ENCODE measurements around the gene GZMM.

The GZMM gene

GRCh38 chr19:595326-596262, 51.7 kb downstream of the GZMM start:
- Histone ChIP-seq H3K9me3 (ENCODE audit: control insufficient read depth, low read length) (no peaks in the 10 kb centered on the region), H3K36me3 (ENCODE audit: control insufficient read depth, insufficient read depth, low read length) (no peaks in the 10 kb centered on the region), H3K9ac (ENCODE audit: low read length) (no peak overlapping the region), H3K27me3 (ENCODE audit: control insufficient read depth, insufficient read depth, low read length) (peaks cover 16% of the 10 kb centered on the region), H3K4me1 (ENCODE audit: control insufficient read depth, insufficient read depth, low read length) (no peaks in the 10 kb centered on the region), H3K4me3 (ENCODE audit: low read length) (no peak overlapping the region)

- H3K4me1 ChIP-seq (ENCODE audit: control insufficient read depth, insufficient read depth, low read length), result no peaks in the 10 kb centered on the region
- H3K27me3 ChIP-seq (ENCODE audit: control insufficient read depth, insufficient read depth, low read length), result peaks cover 9% of the 10 kb centered on the region
- H3K36me3 ChIP-seq (ENCODE audit: control insufficient read depth, insufficient read depth, low read length), result no peaks in the 10 kb centered on the region
- H3K9ac ChIP-seq (ENCODE audit: low read length), result no peak overlapping the region
- H3K9me3 ChIP-seq (ENCODE audit: control insufficient read depth, low read length), result no peaks in the 10 kb centered on the region
- no peak overlapping the region for H3K4me3 ChIP-seq (ENCODE audit: low read length)
Observed at GRCh38 chr19:596263-596655, 52.4 kb downstream of the GZMM start.

- H3K27me3 ChIP-seq (ENCODE audit: control insufficient read depth, insufficient read depth, low read length), result peaks cover 1% of the 10 kb centered on the region
- no peak overlapping the region for H3K4me3 ChIP-seq (ENCODE audit: low read length)
- no peaks in the 10 kb centered on the region for H3K4me1 ChIP-seq (ENCODE audit: control insufficient read depth, insufficient read depth, low read length)
- H3K9me3 ChIP-seq (ENCODE audit: control insufficient read depth, low read length), result no peaks in the 10 kb centered on the region
- no peak overlapping the region for H3K9ac ChIP-seq (ENCODE audit: low read length)
- no peaks in the 10 kb centered on the region for H3K36me3 ChIP-seq (ENCODE audit: control insufficient read depth, insufficient read depth, low read length)
Observed at GRCh38 chr19:597406-598315, 53.8 kb downstream of the GZMM start.

Data from mucosa of stomach (tissue), 1 donor.